MM.1S (cell line): ENCODE results near the gene SIAH1.

Source experiments
- DNase-seq: peaks from one replicate; pipeline ENCODE4 v3.0.0-alpha.2; 2015
- H2AFZ ChIP-seq: fragments of 300-600 bp; sonication (generic); 2 replicates; pipeline ENCODE4 v1.6.0; 2016; ENCODE audit warnings: antibody characterized with exemption, low read length
- H3F3A ChIP-seq: fragments of 300-600 bp; sonication (generic); 2 replicates; pipeline ENCODE4 v1.6.1; 2016; ENCODE audit warnings: mild to moderate bottlenecking, antibody characterized with exemption, low read length, moderate library complexity, mixed read lengths; ENCODE audit not compliant: insufficient read depth
- H3K27ac ChIP-seq: fragments of 300-600 bp; sonication (generic); 2 replicates; pipeline ENCODE4 v1.5.1; 2016; ENCODE audit warnings: mild to moderate bottlenecking, low read length
- H3K27me3 ChIP-seq: fragments of 300-600 bp; sonication (generic); replicated peaks from 2 replicates; pipeline ENCODE4 v1.6.0; 2016; ENCODE audit warnings: low read length; ENCODE audit not compliant: insufficient read depth
- H3K36me3 ChIP-seq: fragments of 300-600 bp; sonication (generic); replicated peaks from 2 replicates; pipeline ENCODE4 v1.6.1; 2016; ENCODE audit warnings: mild to moderate bottlenecking, low read length, mixed read lengths; ENCODE audit not compliant: insufficient read depth
- H3K4me1 ChIP-seq: fragments of 300-600 bp; sonication (generic); 2 replicates; pipeline ENCODE4 v1.6.1; 2016; ENCODE audit warnings: low read length, mixed read lengths
- H3K4me2 ChIP-seq: fragments of 300-600 bp; sonication (generic); 2 replicates; pipeline ENCODE4 v1.6.0; 2016; ENCODE audit warnings: low read depth, low read length
- H3K4me3 ChIP-seq: fragments of 300-600 bp; sonication (generic); 2 replicates; pipeline ENCODE4 v1.5.1; 2016; ENCODE audit warnings: low read length, mixed read lengths
- H3K79me2 ChIP-seq: fragments of 300-600 bp; sonication (generic); 2 replicates; pipeline ENCODE4 v1.6.1; 2016; ENCODE audit warnings: mixed run types, low read length, mixed read lengths
- H3K9ac ChIP-seq: fragments of 300-600 bp; sonication (generic); 2 replicates; pipeline ENCODE4 v1.6.1; 2016; ENCODE audit warnings: low read length, mixed read lengths
- H3K9me2 ChIP-seq: fragments of 300-600 bp; sonication (generic); replicated peaks from 2 replicates; pipeline ENCODE4 v1.6.1; 2016; ENCODE audit warnings: mild to moderate bottlenecking, low read length, mixed read lengths; ENCODE audit not compliant: insufficient read depth
- H3K9me3 ChIP-seq: fragments of 300-600 bp; sonication (generic); replicated peaks from 2 replicates; pipeline ENCODE4 v1.6.1; 2016; ENCODE audit warnings: mild to moderate bottlenecking, low read length, mixed read lengths; ENCODE audit not compliant: insufficient read depth
- H4K20me1 ChIP-seq: fragments of 300-600 bp; sonication (generic); 2 replicates; pipeline ENCODE4 v1.6.1; 2016; ENCODE audit warnings: mild to moderate bottlenecking, low read length, moderate library complexity, mixed read lengths; ENCODE audit not compliant: insufficient read depth
- CTCF ChIP-seq: fragments of 300-600 bp; sonication (generic); IDR thresholded peaks from 2 replicates; pipeline ENCODE4 v1.5.1; 2016; ENCODE audit warnings: antibody characterized with exemption, low read length, mixed read lengths
- EZH2 ChIP-seq: fragments of 300-600 bp; sonication (generic); optimal IDR thresholded peaks from 2 replicates; pipeline ENCODE3; 2017; ENCODE audit warnings: low read depth, mild to moderate bottlenecking, antibody characterized with exemption, low read length, mixed read lengths
- EZH2phosphoT487 ChIP-seq: fragments of 300-600 bp; sonication (generic); IDR thresholded peaks from 2 replicates; pipeline ENCODE4 v1.6.1; 2018; ENCODE audit warnings: antibody characterized with exemption, low read length

The SIAH1 gene

GRCh38 chr16:48347191-48347865 lies 37.9 kb downstream of the SIAH1 start:
- H3F3A ChIP-seq, result no peaks in the 10 kb centered on the region
- TF ChIP-seq EZH2phosphoT487 (no peak), CTCF (no peak), EZH2 (no peak)
- H4K20me1 ChIP-seq, result no peaks in the 10 kb centered on the region
- H3K9me3 ChIP-seq, result no peaks in the 10 kb centered on the region
- DNase-seq, result no peak
- H3K36me3 ChIP-seq, result no peaks in the 10 kb centered on the region
- H3K27ac ChIP-seq, result no peak overlapping the region
- H3K27me3 ChIP-seq, result no peaks in the 10 kb centered on the region
- H3K9ac ChIP-seq, result no peak overlapping the region
- H3K4me2 ChIP-seq, result no peak overlapping the region
- no peaks in the 10 kb centered on the region for H3K79me2 ChIP-seq
- H3K4me3 ChIP-seq, result no peak overlapping the region
- no peaks in the 10 kb centered on the region for H3K4me1 ChIP-seq
- no peaks in the 10 kb centered on the region for H3K9me2 ChIP-seq
- no peak overlapping the region for H2AFZ ChIP-seq

GRCh38 chr16:48342591-48342990 lies 42.6 kb downstream of the SIAH1 start:
- Histone ChIP-seq H4K20me1 (no peaks in the 10 kb centered on the region), H3K9me3 (no peaks in the 10 kb centered on the region), H3K27ac (no peak overlapping the region), H3K4me1 (no peaks in the 10 kb centered on the region), H3K79me2 (no peaks in the 10 kb centered on the region), H3K27me3 (no peaks in the 10 kb centered on the region), H3K4me3 (no peak overlapping the region), H2AFZ (no peak overlapping the region), H3F3A (no peaks in the 10 kb centered on the region), H3K9me2 (no peaks in the 10 kb centered on the region), H3K9ac (no peak overlapping the region), H3K4me2 (no peak overlapping the region), H3K36me3 (no peaks in the 10 kb centered on the region)
- TF ChIP-seq CTCF, result no peak
- TF ChIP-seq EZH2, result no peak
- TF ChIP-seq EZH2phosphoT487, result no peak
- no peak for DNase-seq

GRCh38 chr16:48340054-48340453 lies 45.2 kb downstream of the SIAH1 start:
- no peak overlapping the region for H3K9ac ChIP-seq
- no peak overlapping the region for H2AFZ ChIP-seq
- no peaks in the 10 kb centered on the region for H3F3A ChIP-seq
- H3K4me3 ChIP-seq, result no peak overlapping the region
- DNase-seq, result no peak
- no peaks in the 10 kb centered on the region for H3K27me3 ChIP-seq
- H3K27ac ChIP-seq, result no peak overlapping the region
- H3K4me2 ChIP-seq, result no peak overlapping the region
- no peaks in the 10 kb centered on the region for H3K9me2 ChIP-seq
- TF ChIP-seq EZH2, result no peak
- TF ChIP-seq CTCF, result no peak
- TF ChIP-seq EZH2phosphoT487, result no peak
- no peaks in the 10 kb centered on the region for H3K9me3 ChIP-seq
- no peaks in the 10 kb centered on the region for H3K4me1 ChIP-seq
- no peaks in the 10 kb centered on the region for H4K20me1 ChIP-seq
- H3K36me3 ChIP-seq, result no peaks in the 10 kb centered on the region
- no peaks in the 10 kb centered on the region for H3K79me2 ChIP-seq
